ENCODE data around the gene DCTPP1. TPM values are rescaled to one million over a fixed set of nuclear protein-coding genes. Genes with fewer than 3 reads are reported as not detected.
"Not testable (repeated sequence)": the region's sequence is repeated elsewhere in the genome, so short reads cannot be mapped to it uniquely, and the experiment has no call there.

Gene DCTPP1
- total RNA-seq, 1 donor from 2014 or later = 49.9 TPM

- DNase-seq (ENCODE audit: low spot score) = no peak
Measured at GRCh38 chr16:30414159-30414558, 15.7 kb downstream of the DCTPP1 start.

DNA sequence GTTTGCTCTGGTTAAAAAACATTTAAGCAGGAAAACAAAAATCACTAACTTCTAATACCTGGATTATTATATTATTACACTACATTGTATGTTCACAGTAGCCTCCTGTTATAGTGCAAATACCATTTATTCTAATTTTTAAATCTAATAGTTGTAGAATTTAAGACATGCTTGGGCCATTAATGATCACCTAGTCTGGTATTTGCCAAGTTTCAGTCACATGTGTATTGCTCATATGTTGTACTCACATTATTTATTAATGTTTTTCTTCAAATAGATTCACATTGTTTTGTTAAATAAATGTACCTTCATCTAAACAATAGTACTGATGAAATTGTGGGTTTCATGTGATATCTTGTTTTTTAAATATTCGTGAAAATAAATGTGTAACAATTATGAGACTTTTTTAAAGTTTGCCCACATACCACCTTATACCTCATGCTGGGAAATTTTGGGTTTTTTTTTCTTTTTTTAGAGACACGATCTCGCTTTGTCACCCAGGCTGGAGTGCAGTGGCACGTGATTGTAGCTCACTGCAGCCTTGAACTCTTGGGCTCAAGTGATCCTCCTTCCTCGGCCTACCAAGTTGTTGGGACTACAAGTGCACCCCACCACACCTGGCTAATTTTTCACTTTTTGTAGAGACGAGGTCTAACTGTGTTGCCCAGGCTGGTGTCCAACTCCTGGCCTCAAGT lies 16.6 kb downstream of the DCTPP1 start:
- no peak for DNase-seq (ENCODE audit: low spot score)

- peak; percentile 93 for DNase-seq (ENCODE audit: low spot score)
Measured at GRCh38 chr16:30409125-30410060, 20.4 kb downstream of the DCTPP1 start.

DNA sequence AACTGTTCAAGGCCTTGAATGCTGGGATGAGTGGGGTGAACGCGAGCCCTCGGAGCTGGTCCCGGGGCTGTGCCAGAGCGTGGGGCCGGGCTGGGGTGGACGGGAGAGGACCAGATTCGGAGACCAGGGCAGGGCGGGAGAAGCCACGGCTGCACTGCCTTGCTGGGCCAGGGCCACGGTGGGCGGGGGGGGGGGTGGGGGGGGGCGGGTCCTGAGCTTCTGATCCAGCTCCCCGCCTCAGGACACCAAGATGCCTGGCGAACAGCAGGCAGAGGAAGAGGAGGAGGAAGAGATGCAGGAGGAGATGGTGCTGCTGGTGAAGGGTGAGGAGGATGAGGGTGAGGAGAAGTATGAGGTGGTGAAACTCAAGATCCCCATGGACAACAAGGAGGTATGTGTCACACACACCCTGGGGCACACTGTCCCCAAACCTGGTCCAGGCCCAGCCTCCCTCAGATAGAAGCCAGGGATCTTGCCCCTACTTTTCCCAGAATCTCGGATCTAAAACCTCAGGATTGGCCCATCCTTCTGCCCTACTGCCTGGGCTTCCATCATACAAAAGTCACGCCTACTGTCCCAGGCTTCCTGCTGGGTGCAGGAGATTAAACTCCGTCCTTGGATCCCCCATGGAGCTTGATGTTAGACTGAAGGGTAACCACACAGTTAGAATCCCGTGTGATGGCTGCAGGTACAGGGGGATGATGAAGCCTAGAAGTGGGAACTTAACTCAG lies 21.9 kb downstream of the DCTPP1 start:
- no peak for DNase-seq (ENCODE audit: low spot score)

- peak; percentile 95 for DNase-seq (ENCODE audit: low spot score)
Measured at GRCh38 chr16:30407102-30407803, 22.6 kb downstream of the DCTPP1 start, which contains the start of gene ZNF771. Gene ZNF771, plus strand, starts transcription at chr16:30407606. Its CDS starts 448 bp downstream, at chr16:30408054.

- DNase-seq (ENCODE audit: low spot score) = no peak
Measured at GRCh38 chr16:30406795-30407101, 23.1 kb downstream of the DCTPP1 start.

- DNase-seq (ENCODE audit: low spot score) = no peak
Measured at GRCh38 chr16:30401768-30402425, 27.9 kb downstream of the DCTPP1 start.

DNA sequence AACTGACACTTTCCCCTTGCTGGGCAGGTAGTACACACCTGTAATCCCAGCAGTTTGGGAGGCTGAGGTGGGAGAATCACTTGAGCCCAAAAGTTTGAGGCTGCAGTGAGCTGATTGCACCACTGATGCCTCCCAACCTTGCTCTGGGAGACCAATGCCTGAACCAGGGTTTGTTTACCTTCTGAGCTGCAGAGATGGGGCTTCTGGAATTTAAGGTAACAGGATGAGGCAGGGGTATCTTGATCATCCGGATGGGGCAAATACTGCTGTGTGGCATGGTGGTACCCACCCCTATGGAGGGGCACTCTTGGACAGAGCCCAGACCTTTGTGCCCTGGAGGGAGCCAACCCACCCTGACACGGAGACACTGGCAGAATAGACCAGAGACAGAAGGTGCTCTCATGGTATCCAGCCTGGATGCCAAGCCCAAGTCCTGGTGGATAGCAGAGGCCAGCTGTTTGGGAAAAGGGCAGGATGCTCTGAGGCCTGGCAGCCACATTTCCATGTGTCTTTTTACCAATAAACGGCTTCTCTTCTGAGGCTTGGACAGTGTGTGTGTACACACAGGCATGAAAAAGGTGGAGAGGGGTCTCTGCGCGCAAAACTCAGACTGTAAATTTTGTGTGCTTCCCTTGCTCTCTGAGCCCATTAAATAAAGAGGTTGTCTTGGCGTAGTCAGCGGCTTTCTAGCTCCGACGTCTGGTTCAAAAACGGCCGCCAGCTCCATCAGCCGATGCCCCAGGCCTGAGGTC lies 30.2 kb downstream of the DCTPP1 start:
- DNase-seq (ENCODE audit: low spot score) = no peak

- DNase-seq (ENCODE audit: low spot score) = no peak
Measured at GRCh38 chr16:30398661-30399434, 31.0 kb downstream of the DCTPP1 start.

GRCh38 chr16:30397776-30398660 lies 31.8 kb downstream of the DCTPP1 start:
- DNase-seq (ENCODE audit: low spot score) = no peak

DNA sequence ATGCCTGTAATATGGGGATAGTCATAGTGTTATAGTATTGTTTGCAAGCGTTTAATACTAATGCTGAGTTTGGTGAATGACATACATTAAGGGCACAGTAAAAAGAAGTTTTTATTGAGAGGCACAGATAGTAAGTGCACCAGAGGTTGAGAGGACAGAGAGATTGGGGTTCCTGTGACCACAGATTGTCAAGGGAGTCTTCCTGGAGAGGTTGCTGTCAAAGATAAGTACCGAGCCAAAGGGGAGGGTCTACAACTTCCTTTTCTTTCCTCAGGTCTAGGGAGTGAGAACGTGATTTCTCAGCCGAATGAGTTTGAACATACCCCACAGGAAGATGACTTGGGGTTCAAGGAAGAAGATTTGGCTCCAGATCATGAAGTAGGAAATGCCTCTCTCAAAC lies 32.8 kb downstream of the DCTPP1 start:
- DNase-seq (ENCODE audit: low spot score) = no peak

DNA sequence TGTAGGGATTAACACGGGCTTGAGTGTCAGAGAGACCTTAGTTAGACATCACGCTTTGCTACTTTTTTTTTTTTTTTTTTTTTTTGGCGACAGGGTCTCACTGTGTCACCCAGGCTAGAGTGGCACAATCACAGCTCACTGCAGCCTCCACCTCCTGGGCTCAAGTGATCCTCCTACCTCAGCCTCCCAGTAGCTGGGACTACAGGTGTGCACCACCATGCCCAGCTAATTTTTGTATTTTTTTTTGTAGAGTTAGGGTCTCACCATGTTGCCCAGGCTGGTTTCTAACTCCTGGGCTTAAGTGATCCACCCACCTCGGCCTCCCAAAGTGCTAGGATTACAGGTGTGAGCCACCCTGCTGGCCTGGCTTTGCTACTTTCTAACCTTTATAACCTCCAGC lies 33.2 kb downstream of the DCTPP1 start:
- DNase-seq (ENCODE audit: low spot score) = not testable (repeated sequence)

DNA sequence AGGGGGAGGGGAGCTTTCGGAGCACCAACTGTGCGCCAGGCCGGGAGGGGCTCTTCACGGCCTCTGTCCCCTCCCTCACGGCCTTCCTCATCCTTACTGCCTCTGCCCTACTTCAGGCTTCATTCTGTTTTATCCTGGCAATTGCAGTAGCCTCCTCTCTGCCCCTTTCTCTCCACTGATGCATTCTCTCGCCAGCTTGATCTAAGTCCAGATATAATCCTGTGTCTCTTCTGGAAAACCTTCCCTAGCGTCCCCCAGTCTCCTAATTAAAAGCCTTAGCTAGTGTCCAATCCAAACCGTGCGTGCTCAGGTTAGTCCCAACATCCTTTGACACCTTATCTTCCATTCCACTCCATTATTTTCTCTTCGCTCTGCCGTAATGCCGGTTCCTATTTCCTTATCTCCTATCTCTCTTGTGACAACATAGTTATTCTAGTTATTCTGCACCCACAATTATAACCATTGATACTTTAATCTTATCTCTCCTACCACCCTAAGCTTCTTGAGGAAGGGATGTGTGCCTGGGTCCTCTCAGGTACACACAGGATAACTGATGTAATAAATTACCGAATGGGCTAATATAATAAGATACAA lies 33.7 kb downstream of the DCTPP1 start:
- no peak for DNase-seq (ENCODE audit: low spot score)

- DNase-seq (ENCODE audit: low spot score) = peak; percentile 86
Measured at GRCh38 chr16:30395155-30395991, 34.5 kb downstream of the DCTPP1 start, which contains the start of gene ZNF48. Gene ZNF48, plus strand, starts transcription at chr16:30395420. Its CDS starts 375 bp downstream, at chr16:30395795.

DNA sequence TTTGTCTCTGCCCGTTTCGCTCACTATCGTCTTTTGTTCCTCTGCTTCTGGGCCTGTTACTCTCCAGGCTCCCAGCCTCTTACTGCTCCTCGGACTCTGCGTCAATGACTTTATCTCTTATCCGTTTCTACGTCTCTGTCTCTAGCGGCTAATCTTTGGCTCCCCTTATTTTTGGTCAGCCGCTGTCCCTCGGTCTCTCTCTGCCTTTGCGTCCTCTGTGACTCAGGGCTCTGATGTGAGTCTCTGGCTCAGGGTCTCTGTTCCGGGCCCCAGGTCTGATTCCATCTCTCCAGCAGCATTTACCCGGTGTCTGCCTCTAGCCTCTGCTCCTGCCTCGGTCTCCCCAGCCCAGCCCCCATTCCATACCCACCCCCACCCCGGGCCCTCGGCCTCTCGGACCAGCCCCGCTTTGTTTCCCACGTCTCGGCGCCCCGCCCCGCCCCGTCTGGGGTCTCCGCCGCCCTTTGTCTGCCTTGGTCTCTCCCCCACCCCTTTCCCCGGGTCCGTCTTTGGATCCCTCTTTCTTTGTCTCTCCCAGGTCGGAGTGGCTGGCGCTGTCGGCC lies 35.2 kb downstream of the DCTPP1 start:
- DNase-seq (ENCODE audit: low spot score) = no peak

- DNase-seq (ENCODE audit: low spot score) = no peak
Measured at GRCh38 chr16:30383521-30383920, 46.3 kb downstream of the DCTPP1 start.

All from ureter (tissue), 1 donor.